MM.1S (cell line): Measurements from ENCODE around the gene DUSP7.

Source experiments
- DNase-seq: peaks from one replicate; pipeline ENCODE4 v3.0.0-alpha.2; 2015
- H2AFZ ChIP-seq: fragments of 300-600 bp; sonication (generic); 2 replicates; pipeline ENCODE4 v1.6.0; 2016; ENCODE audit warnings: antibody characterized with exemption, low read length
- H3F3A ChIP-seq: fragments of 300-600 bp; sonication (generic); 2 replicates; pipeline ENCODE4 v1.6.1; 2016; ENCODE audit warnings: mild to moderate bottlenecking, antibody characterized with exemption, low read length, moderate library complexity, mixed read lengths; ENCODE audit not compliant: insufficient read depth
- H3K27ac ChIP-seq: fragments of 300-600 bp; sonication (generic); 2 replicates; pipeline ENCODE4 v1.5.1; 2016; ENCODE audit warnings: mild to moderate bottlenecking, low read length
- H3K27me3 ChIP-seq: fragments of 300-600 bp; sonication (generic); replicated peaks from 2 replicates; pipeline ENCODE4 v1.6.0; 2016; ENCODE audit warnings: low read length; ENCODE audit not compliant: insufficient read depth
- H3K36me3 ChIP-seq: fragments of 300-600 bp; sonication (generic); replicated peaks from 2 replicates; pipeline ENCODE4 v1.6.1; 2016; ENCODE audit warnings: mild to moderate bottlenecking, low read length, mixed read lengths; ENCODE audit not compliant: insufficient read depth
- H3K4me1 ChIP-seq: fragments of 300-600 bp; sonication (generic); 2 replicates; pipeline ENCODE4 v1.6.1; 2016; ENCODE audit warnings: low read length, mixed read lengths
- H3K4me2 ChIP-seq: fragments of 300-600 bp; sonication (generic); 2 replicates; pipeline ENCODE4 v1.6.0; 2016; ENCODE audit warnings: low read depth, low read length
- H3K4me3 ChIP-seq: fragments of 300-600 bp; sonication (generic); 2 replicates; pipeline ENCODE4 v1.5.1; 2016; ENCODE audit warnings: low read length, mixed read lengths
- H3K79me2 ChIP-seq: fragments of 300-600 bp; sonication (generic); 2 replicates; pipeline ENCODE4 v1.6.1; 2016; ENCODE audit warnings: mixed run types, low read length, mixed read lengths
- H3K9ac ChIP-seq: fragments of 300-600 bp; sonication (generic); 2 replicates; pipeline ENCODE4 v1.6.1; 2016; ENCODE audit warnings: low read length, mixed read lengths
- H3K9me2 ChIP-seq: fragments of 300-600 bp; sonication (generic); replicated peaks from 2 replicates; pipeline ENCODE4 v1.6.1; 2016; ENCODE audit warnings: mild to moderate bottlenecking, low read length, mixed read lengths; ENCODE audit not compliant: insufficient read depth
- H3K9me3 ChIP-seq: fragments of 300-600 bp; sonication (generic); replicated peaks from 2 replicates; pipeline ENCODE4 v1.6.1; 2016; ENCODE audit warnings: mild to moderate bottlenecking, low read length, mixed read lengths; ENCODE audit not compliant: insufficient read depth
- H4K20me1 ChIP-seq: fragments of 300-600 bp; sonication (generic); 2 replicates; pipeline ENCODE4 v1.6.1; 2016; ENCODE audit warnings: mild to moderate bottlenecking, low read length, moderate library complexity, mixed read lengths; ENCODE audit not compliant: insufficient read depth
- EZH2 ChIP-seq: fragments of 300-600 bp; sonication (generic); optimal IDR thresholded peaks from 2 replicates; pipeline ENCODE3; 2017; ENCODE audit warnings: low read depth, mild to moderate bottlenecking, antibody characterized with exemption, low read length, mixed read lengths
- EZH2phosphoT487 ChIP-seq: fragments of 300-600 bp; sonication (generic); IDR thresholded peaks from 2 replicates; pipeline ENCODE4 v1.6.1; 2018; ENCODE audit warnings: antibody characterized with exemption, low read length
- TF ChIP-seq, protein P1 (sequence below): fragments of 300-600 bp; sonication (generic); IDR thresholded peaks from 2 replicates; pipeline ENCODE4 v1.5.1; 2016; ENCODE audit warnings: antibody characterized with exemption, low read length, mixed read lengths

Gene DUSP7

DNA sequence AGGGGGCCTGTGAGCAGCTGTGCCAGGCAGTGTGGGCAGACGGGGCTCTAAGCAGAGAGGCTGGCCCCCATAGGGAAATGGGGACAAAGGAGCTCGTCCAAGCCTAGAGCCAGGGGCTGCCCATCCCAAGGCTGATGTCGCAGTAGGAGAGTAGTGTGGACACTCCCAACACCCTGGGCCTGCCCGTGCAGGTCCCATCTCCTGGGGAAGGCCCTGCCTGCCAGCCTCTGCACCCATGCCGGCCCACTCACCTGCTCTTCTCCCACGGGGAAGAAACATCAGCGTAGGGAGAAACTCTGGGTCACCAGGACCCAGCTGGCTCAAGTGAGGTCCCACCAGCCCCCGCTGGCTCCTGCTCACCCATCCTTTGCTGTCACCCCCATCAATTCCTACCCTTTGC, 10.7 kb upstream of the DUSP7 start:
- Histone ChIP-seq H3K4me3 (no peak overlapping the region), H2AFZ (no peak overlapping the region), H3K9ac (no peak overlapping the region), H3K27me3 (no peaks in the 10 kb centered on the region), H3K36me3 (no peaks in the 10 kb centered on the region), H3K9me2 (no peaks in the 10 kb centered on the region), H3K4me1 (peaks cover 8% of the 10 kb centered on the region), H3K27ac (no peak overlapping the region), H4K20me1 (no peaks in the 10 kb centered on the region), H3K4me2 (no peak overlapping the region), H3F3A (no peaks in the 10 kb centered on the region), H3K79me2 (no peaks in the 10 kb centered on the region), H3K9me3 (no peaks in the 10 kb centered on the region)
- no peak for DNase-seq
- TF ChIP-seq, protein P1, sequence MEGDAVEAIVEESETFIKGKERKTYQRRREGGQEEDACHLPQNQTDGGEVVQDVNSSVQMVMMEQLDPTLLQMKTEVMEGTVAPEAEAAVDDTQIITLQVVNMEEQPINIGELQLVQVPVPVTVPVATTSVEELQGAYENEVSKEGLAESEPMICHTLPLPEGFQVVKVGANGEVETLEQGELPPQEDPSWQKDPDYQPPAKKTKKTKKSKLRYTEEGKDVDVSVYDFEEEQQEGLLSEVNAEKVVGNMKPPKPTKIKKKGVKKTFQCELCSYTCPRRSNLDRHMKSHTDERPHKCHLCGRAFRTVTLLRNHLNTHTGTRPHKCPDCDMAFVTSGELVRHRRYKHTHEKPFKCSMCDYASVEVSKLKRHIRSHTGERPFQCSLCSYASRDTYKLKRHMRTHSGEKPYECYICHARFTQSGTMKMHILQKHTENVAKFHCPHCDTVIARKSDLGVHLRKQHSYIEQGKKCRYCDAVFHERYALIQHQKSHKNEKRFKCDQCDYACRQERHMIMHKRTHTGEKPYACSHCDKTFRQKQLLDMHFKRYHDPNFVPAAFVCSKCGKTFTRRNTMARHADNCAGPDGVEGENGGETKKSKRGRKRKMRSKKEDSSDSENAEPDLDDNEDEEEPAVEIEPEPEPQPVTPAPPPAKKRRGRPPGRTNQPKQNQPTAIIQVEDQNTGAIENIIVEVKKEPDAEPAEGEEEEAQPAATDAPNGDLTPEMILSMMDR = no peak
- no peak for TF ChIP-seq EZH2phosphoT487
- no peak for TF ChIP-seq EZH2

DNA sequence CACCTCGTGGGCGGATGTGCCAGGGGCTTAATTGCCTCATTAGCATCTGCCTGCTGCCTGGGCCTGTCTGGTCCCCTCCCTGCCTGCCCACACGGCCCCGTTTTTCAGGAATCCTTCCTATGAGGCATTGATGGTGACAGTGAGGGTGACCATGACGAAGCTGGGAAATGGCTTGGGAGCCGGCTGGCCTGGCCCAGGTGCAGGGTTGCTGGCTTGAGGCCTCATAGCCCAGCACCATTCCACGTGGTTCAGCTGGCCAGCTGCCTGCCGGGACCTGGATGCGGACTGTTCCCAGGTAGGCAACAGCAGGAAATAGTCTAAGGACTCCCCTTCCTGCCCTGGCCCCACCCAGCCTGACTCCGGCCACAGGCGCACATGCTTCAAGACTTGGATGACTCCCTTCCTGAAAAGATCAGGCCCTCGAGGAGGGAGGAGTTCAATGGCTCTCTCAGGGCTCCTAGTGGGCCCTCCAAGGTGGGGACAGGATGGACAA, 8.9 kb upstream of the DUSP7 start:
- Histone ChIP-seq H3K9me3 (no peaks in the 10 kb centered on the region), H3K9me2 (no peaks in the 10 kb centered on the region), H3K36me3 (no peaks in the 10 kb centered on the region), H3K79me2 (no peaks in the 10 kb centered on the region), H3K4me3 (no peak overlapping the region), H3K27ac (no peak overlapping the region), H4K20me1 (no peaks in the 10 kb centered on the region), H3K4me2 (no peak overlapping the region), H3K27me3 (no peaks in the 10 kb centered on the region), H3K4me1 (peaks cover 8% of the 10 kb centered on the region), H3F3A (no peaks in the 10 kb centered on the region), H3K9ac (no peak overlapping the region), H2AFZ (no peak overlapping the region)
- no peak for DNase-seq
- no peak for TF ChIP-seq EZH2phosphoT487
- TF ChIP-seq EZH2 = no peak
- TF ChIP-seq, protein P1 = no peak

DNA sequence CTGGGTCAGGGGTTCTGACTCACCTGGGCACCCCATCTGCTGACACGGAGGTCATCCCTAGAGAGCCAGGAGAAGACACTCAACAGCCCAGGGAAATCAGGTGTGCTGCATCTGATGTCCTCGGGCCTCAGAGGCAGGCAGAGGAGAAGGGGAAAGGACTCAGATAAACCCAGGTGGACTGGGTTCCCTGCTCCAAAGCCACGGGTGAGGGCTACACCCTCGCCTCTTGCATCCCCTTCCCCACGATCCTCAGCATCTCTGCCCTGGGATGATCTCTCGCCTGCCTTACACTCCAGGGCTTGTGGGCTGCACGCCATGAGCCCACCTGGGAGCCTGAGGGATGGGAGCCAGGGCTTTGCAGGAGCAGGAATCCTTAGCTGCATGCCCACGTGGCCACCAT, 8.2 kb upstream of the DUSP7 start:
- Histone ChIP-seq H3K4me2 (no peak overlapping the region), H3K9me2 (no peaks in the 10 kb centered on the region), H2AFZ (no peak overlapping the region), H4K20me1 (no peaks in the 10 kb centered on the region), H3K79me2 (no peaks in the 10 kb centered on the region), H3K9me3 (no peaks in the 10 kb centered on the region), H3K4me3 (no peak overlapping the region), H3K4me1 (peaks cover 8% of the 10 kb centered on the region), H3K27ac (no peak overlapping the region), H3F3A (no peaks in the 10 kb centered on the region), H3K9ac (no peak overlapping the region), H3K27me3 (no peaks in the 10 kb centered on the region), H3K36me3 (no peaks in the 10 kb centered on the region)
- DNase-seq = no peak
- TF ChIP-seq EZH2 (no peak), EZH2phosphoT487 (no peak)
- TF ChIP-seq, protein P1 = no peak
